HG03442 (cell line): ENCODE data around the gene SUB1.
A peak's percentile ranks its signal among the peaks of the same experiment; 100 is the strongest.
"Not testable (repeated sequence)": the region's sequence is repeated elsewhere in the genome, so short reads cannot be mapped to it uniquely, and the experiment has no call there.

Source experiments
- ATAC-seq: cut with Tn5 transposase; IDR thresholded peaks from one replicate; pipeline ENCODE4 v1.9.1; 2021; ENCODE audit warnings: mild to moderate bottlenecking, moderate library complexity; ENCODE audit not compliant: unreplicated experiment

SUB1 gene

GRCh38 chr5:32598260-32598937 is 13.0 kb downstream of the SUB1 start:
- no peak for ATAC-seq

DNA sequence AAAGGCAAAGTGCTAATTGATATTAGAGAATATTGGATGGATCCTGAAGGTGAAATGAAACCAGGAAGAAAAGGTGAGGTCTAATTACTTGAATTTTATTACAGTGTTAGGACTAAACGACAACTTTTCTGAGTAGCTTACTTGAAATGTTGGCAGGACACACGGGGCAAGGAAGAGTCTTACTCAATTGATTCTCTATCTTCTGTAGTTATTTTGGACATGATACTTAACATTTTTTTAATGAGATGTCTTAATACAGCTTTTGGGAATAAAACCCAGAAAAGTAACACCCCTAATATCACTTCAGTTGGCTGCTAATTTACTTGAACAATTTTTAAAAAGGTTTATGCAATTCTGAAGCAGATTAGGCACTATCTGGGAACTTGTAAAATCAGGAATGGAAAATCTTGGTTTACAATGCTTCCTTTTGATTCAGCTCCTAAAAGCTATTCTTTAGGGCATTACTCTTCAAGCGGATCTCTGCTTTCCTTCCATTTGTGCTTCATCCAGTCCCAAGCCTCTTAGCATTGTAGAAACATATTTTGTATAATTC is 13.7 kb downstream of the SUB1 start:
- ATAC-seq: no peak

DNA sequence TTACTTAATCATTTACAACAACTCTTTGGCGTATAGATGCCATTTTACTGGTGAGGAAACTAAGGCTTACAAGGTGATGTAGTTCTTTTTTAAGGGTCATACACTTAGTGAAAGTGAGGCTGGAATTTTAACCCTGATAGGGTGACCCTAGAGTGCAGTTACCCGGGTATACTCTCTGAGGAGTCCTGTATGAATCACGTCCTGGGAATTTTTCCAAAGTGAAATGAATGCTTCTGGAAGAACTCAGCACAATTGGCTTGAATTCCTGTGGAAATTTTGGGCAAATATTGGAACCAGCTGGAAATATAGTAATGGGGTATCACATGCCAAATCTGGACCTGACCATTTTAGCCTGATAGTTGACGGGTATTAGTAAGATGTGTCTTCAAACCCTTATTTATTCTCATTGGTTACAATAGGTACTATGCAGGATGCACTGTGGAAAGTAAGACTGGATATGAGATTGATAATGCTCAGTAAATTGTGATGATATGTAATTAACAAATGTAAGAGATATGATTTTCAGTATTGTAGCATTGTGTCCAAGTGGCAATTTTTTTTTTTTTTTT is 14.8 kb downstream of the SUB1 start:
- no peak for ATAC-seq

DNA sequence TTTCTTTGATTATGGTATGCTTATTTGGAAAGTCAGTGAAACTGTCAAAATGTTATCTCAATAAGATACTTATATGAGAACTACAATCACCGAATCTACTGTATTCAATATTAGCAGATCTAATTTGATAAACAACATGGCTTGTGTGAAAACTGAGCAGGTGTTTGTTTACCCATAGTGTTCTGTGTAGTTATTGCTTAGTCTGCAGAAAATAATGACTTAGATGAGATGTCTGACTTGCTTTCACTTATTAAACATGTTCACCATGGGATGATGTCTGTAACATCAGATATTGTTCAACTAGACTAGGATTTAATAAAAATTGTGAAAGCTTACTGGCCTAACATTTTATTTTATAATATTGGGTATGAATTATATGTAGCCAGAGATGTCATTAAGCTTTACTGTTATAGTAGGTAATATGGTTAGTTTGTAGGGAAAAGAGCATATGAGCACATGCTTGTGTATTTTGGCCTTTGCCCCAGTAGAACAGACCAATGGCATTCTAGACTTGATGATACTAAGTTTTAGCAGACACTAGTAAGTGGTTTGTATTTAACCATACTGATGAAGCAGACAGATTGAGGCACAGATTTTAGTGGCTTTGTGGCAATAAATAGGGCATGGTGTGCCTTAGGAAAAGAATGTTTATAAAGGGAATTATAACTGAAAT is 16.4 kb downstream of the SUB1 start:
- ATAC-seq: no peak

DNA sequence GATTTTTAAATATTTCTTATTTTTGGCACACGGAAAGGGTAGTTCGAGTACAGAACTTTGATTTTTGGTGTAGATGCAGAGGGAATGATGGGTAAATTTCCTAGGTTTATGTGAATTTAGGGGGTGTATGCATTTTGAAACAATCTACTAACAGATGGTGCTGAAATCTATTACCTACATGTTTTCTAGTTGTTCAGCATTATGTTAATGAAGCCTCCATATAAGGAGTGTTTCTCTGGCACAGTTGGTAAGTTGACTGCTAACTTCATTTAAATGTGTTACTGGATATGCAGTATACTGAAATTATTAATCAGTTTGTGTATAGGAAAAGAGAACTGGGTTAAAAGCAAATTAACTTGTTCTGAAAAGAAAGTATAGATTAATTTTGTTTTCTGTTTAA is 17.5 kb downstream of the SUB1 start:
- ATAC-seq: no peak

DNA sequence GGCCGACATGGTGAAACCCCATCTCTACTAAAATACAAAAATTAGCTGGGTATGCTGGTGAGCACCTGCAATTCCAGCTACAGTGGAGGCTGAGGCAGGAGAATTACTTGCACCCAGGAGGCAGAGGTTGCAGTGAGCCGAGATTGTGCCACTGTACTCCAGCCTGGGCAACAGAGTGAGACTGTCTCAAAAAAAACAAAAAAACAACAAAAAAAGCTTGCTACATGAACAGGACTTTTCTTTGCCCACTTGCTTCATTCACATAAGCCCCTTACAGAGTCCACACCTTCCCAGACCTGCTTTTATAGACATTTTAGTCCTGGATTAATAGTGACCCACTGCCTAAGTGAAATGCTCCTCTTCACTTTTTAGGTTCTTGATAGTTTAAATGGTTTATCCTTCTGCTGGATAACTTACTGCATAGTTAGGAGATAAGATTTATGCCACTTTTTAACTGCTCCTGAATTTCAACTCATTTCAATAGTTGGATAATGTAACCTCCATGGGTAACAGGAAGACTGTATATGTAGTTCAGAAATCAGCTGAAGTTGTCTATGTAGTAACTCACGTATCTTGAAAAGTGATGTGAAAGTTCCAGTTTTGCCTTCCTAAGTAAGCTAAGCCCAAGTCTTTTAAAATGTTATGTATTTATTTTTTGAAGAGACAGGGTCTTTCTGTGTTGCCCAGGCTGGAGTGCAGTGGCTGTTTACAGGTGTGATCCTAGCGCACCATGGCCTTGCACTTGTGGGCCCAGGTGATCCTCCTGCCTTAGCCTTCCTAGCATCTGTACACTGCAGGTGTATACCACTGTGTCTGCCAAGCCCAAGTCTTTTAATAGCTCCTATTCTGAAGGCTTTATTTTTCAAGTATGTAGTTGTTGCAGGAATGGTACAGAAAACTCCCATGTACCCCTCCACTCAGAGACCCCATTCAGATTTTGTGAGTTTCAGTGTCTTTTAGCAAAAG is 19.7 kb downstream of the SUB1 start:
- ATAC-seq: no peak

DNA sequence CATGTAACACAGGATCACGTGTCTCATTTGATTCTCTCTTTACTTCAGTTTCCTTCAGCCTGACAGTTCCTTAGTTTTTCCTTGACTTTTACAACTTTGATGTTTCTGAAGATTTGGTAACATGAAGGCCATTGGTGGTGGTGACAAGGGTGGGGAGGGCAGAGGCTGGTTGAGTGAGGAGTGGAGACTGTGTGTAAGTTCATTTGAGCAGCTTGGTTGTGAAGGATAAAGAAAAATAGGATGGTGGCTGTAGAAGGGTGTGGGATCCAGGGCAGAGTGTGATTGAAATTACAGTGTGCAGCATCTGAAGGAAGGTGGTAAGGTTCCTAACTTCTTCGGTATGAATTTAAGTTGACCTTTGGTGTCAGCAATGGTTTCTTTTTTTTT is 20.4 kb downstream of the SUB1 start:
- no peak for ATAC-seq

- ATAC-seq: no peak
These were observed 27.0 kb downstream of the SUB1 start for GRCh38 chr5:32612134-32612888.

DNA sequence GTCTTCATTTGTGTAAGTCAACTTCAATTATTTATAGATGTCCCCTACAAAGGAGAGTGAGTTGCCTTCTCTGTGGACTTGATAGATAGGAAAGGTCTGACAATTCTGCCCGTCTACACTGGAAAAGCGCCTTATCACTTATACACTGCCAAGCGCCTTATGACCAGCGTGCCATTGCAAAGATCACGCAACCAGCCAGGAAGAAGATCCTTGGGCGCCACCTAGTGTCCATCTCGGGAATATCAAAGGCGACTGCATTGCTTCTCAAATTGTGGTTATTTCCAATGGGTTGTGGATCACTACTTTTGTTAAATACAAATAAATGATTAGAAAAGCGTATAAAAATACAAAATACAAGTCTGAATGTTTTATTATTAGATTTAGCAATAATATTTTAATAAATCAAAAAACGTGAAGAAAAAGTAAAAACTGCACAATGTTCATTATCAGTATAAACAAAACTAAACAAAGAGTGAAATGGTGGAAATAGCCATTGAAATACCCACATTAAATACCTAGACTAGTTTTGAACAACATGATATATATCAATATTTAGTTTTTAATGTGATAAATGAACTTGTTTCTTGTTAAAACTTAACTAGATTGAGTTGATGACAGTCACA is 27.8 kb downstream of the SUB1 start:
- ATAC-seq: peak; percentile 89

DNA sequence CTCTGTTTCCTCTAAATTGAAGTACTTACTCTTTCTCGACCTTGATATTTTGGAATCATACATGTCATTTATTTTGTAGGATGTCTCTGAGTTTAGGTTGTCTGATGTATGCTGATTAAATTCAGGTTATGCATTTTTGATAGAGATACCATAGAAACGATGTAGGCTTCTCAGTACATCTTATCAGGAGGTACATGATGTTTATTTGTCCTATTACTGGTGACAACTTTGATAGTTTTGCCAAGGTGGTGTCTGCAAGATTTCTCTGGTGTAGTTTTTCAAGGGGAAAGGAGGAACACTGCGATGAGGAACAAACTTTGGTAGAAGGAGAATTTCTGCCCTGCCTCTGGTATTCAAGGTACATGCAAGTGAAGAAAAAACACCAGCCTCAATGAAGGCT is 29.9 kb downstream of the SUB1 start:
- ATAC-seq: no peak

- no peak for ATAC-seq
These were observed 33.6 kb downstream of the SUB1 start for GRCh38 chr5:32618962-32619361.

- no peak for ATAC-seq
These were observed 35.9 kb downstream of the SUB1 start for GRCh38 chr5:32621256-32621655.

GRCh38 chr5:32625106-32625505 is 39.7 kb downstream of the SUB1 start:
- no peak for ATAC-seq

- ATAC-seq: no peak
These were observed 40.2 kb downstream of the SUB1 start for GRCh38 chr5:32625547-32625946.

DNA sequence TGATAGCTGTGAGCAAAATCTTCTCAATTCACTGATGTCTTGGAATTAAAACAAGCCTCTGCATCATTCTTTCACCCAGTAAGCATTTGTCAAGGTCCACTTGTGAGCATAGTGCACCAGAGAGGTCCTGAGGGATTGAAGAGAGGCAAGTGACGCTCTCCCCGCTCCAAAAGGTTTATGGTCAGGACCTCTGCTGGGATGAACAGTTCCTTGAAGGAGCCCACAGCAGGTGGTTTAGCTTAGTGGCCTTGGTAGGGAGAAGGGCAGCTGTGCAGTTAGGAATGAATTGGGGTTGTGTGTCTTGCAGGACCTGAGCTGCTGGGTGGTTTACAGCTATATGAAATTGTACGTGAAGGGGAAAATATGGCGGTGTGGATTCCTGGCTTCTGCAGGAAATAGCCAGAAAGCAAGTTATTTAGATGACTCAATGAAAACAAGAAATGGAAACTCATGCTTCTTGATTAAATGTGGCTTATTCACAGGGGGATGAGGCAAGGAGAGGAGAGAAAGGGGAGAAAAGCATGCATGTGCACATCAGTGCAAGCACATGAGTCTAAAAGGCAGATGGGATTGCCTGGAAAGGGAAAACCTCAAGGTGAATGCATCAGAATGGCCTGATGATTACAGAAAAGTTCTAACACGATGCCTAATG is 42.0 kb downstream of the SUB1 start:
- ATAC-seq: no peak

- ATAC-seq: no peak
These were observed 42.9 kb downstream of the SUB1 start for GRCh38 chr5:32628049-32628844.

DNA sequence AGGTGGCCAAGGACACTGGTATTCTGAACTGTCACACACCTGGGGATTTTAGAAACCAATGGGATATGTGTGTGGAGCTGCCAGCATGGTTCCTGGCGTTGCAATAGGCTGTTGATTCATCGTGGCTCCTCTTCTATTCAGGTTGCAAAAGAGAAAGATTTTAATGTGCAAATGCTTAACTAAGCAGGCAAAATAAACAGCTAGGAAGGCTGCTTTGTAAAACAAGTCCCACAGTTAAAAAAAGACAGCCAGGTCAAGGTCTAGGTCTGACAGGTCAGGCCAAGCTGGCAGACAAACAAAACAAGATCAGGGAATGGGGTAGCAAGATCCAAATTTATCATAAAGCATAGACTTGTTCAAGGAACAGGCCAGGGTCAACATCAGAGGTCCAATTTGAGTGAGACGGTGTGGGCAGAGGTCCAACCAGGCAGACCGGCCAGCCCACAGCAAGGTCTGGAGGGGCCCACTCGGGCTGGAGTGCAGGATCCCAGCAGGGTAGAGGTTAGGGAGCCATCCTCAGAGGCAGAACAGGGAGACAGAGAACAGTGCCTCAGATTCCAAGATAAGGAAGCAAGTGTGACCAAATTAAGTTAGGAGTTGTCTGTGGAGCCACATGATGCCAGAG is 45.6 kb downstream of the SUB1 start:
- no peak for ATAC-seq

GRCh38 chr5:32633017-32633416 is 47.7 kb downstream of the SUB1 start:
- ATAC-seq: not testable (repeated sequence)
